Stimulated activated memory B cell treated with anti-CD40 and anti-IgM and Interleukin-4, amounts not matched to agents 10 μg/mL and 1 μg/mL and 100 μg/mL, for 72 hours (primary cell): ENCODE data around the gene MAGEA12.
"Not testable (repeated sequence)": the region's sequence is repeated elsewhere in the genome, so short reads cannot be mapped to it uniquely, and the experiment has no call there.

Source experiments
- ATAC-seq: fragments of 150-1000 bp; cut with Tn5 transposase; 2 replicates; pipeline ENCODE4 v1.10.0; 2021
- H3K27ac Mint-ChIP-seq: one replicate; pipeline ENCODE4 v1.8.0; 2022; ENCODE audit warnings: mild to moderate bottlenecking, mixed read lengths
- H3K27me3 Mint-ChIP-seq: one replicate; pipeline ENCODE4 v1.8.0; 2022; ENCODE audit warnings: mixed read lengths
- H3K36me3 Mint-ChIP-seq: one replicate; pipeline ENCODE4 v1.8.0; 2022; ENCODE audit warnings: mixed read lengths
- H3K4me1 Mint-ChIP-seq: one replicate; pipeline ENCODE4 v1.8.0; 2022; ENCODE audit warnings: mixed read lengths
- H3K4me3 Mint-ChIP-seq: one replicate; pipeline ENCODE4 v1.8.0; 2022; ENCODE audit warnings: mild to moderate bottlenecking, moderate library complexity, mixed read lengths
- H3K9me3 Mint-ChIP-seq: one replicate; pipeline ENCODE4 v1.8.0; 2022; ENCODE audit warnings: mixed read lengths

Gene MAGEA12

GRCh38 chrX:152733261-152733975 is at the start of gene MAGEA12, which contains the start of gene CSAG1:
TSS of gene MAGEA12 (plus strand) at chrX:152733757. CDS start at chrX:152736162, 2,405 bp downstream.
TSS of gene CSAG1 (minus strand) at chrX:152733721. CDS start at chrX:152732460, 1,261 bp downstream.
- H3K4me1 Mint-ChIP-seq: no peaks in the 10 kb centered on the region
- H3K36me3 Mint-ChIP-seq: no peaks in the 10 kb centered on the region
- no peaks in the 10 kb centered on the region for H3K9me3 Mint-ChIP-seq
- no peaks in the 10 kb centered on the region for H3K27me3 Mint-ChIP-seq
- H3K27ac Mint-ChIP-seq: no peak within 1 kb of the TSS
- no peak for ATAC-seq
- no peak within 1 kb of the TSS for H3K4me3 Mint-ChIP-seq

- not testable (repeated sequence) for H3K36me3 Mint-ChIP-seq, H3K27me3 Mint-ChIP-seq, H3K27ac Mint-ChIP-seq, ATAC-seq, H3K4me3 Mint-ChIP-seq, H3K9me3 Mint-ChIP-seq, H3K4me1 Mint-ChIP-seq
Observed at GRCh38 chrX:152697952-152698931, 35.3 kb upstream of the MAGEA12 start, which contains the start of gene MAGEA3. TSS of gene MAGEA3 (plus strand) at chrX:152698794. CDS start at chrX:152700833, 2,039 bp downstream.

GRCh38 chrX:152700390-152700789 is 33.2 kb upstream of the MAGEA12 start:
- not testable (repeated sequence) for H3K36me3 Mint-ChIP-seq, ATAC-seq, H3K27me3 Mint-ChIP-seq, H3K9me3 Mint-ChIP-seq, H3K27ac Mint-ChIP-seq, H3K4me3 Mint-ChIP-seq, H3K4me1 Mint-ChIP-seq

- not testable (repeated sequence) for H3K4me1 Mint-ChIP-seq, H3K27ac Mint-ChIP-seq, H3K36me3 Mint-ChIP-seq, H3K4me3 Mint-ChIP-seq, ATAC-seq, H3K9me3 Mint-ChIP-seq, H3K27me3 Mint-ChIP-seq
Observed at GRCh38 chrX:152706500-152706899, 27.1 kb upstream of the MAGEA12 start.

- H3K4me1 Mint-ChIP-seq, H3K27me3 Mint-ChIP-seq, H3K36me3 Mint-ChIP-seq, ATAC-seq, H3K27ac Mint-ChIP-seq, H3K4me3 Mint-ChIP-seq, H3K9me3 Mint-ChIP-seq: not testable (repeated sequence)
Observed at GRCh38 chrX:152709173-152709572, 24.4 kb upstream of the MAGEA12 start, which contains the start of gene CSAG2. TSS of gene CSAG2 (minus strand) at chrX:152709273. CDS start at chrX:152709112, 161 bp downstream.

GRCh38 chrX:152713195-152713594 is 20.4 kb upstream of the MAGEA12 start:
- H3K27me3 Mint-ChIP-seq, ATAC-seq, H3K4me1 Mint-ChIP-seq, H3K4me3 Mint-ChIP-seq, H3K9me3 Mint-ChIP-seq, H3K27ac Mint-ChIP-seq, H3K36me3 Mint-ChIP-seq: not testable (repeated sequence)

- H3K36me3 Mint-ChIP-seq: not testable (repeated sequence)
Observed at GRCh38 chrX:152713815-152714787, 19.5 kb upstream of the MAGEA12 start, which contains the start of gene MAGEA2B. TSS of gene MAGEA2B (plus strand) at chrX:152714628. CDS start at chrX:152717107, 2,479 bp downstream.

GRCh38 chrX:152725409-152725808 is 8.1 kb upstream of the MAGEA12 start:
- no peaks in the 10 kb centered on the region for H3K27me3 Mint-ChIP-seq
- H3K27ac Mint-ChIP-seq: no peak overlapping the region
- ATAC-seq: no peak
- no peaks in the 10 kb centered on the region for H3K4me1 Mint-ChIP-seq
- no peak overlapping the region for H3K4me3 Mint-ChIP-seq
- H3K9me3 Mint-ChIP-seq: no peaks in the 10 kb centered on the region
- H3K36me3 Mint-ChIP-seq: no peaks in the 10 kb centered on the region

More at GRCh38 chrX:152713815-152714787, 19.5 kb upstream of the MAGEA12 start, which contains the start of gene MAGEA2B:
- H3K27me3 Mint-ChIP-seq, H3K9me3 Mint-ChIP-seq, ATAC-seq, H3K4me3 Mint-ChIP-seq, H3K4me1 Mint-ChIP-seq, H3K27ac Mint-ChIP-seq: not testable (repeated sequence)

GRCh38 chrX:152734143-152734858 is 744 bp downstream of the MAGEA12 start:
- H3K4me1 Mint-ChIP-seq, H3K27me3 Mint-ChIP-seq, H3K9me3 Mint-ChIP-seq, H3K4me3 Mint-ChIP-seq, H3K27ac Mint-ChIP-seq, H3K36me3 Mint-ChIP-seq, ATAC-seq: not testable (repeated sequence)

- no peak overlapping the region for H3K27ac Mint-ChIP-seq
- no peaks in the 10 kb centered on the region for H3K27me3 Mint-ChIP-seq
- no peaks in the 10 kb centered on the region for H3K36me3 Mint-ChIP-seq
- no peak for ATAC-seq
- H3K4me1 Mint-ChIP-seq: no peaks in the 10 kb centered on the region
- no peaks in the 10 kb centered on the region for H3K9me3 Mint-ChIP-seq
- no peak overlapping the region for H3K4me3 Mint-ChIP-seq
Observed at GRCh38 chrX:152735101-152735500, 1.5 kb downstream of the MAGEA12 start.

- Mint-ChIP-seq H3K36me3 (no peaks in the 10 kb centered on the region), H3K27ac (no peak overlapping the region), H3K4me3 (no peak overlapping the region), H3K27me3 (no peaks in the 10 kb centered on the region), H3K9me3 (no peaks in the 10 kb centered on the region), H3K4me1 (no peaks in the 10 kb centered on the region)
- ATAC-seq: no peak
Observed at GRCh38 chrX:152735860-152736511, 2.4 kb downstream of the MAGEA12 start.

- not testable (repeated sequence) for H3K4me3 Mint-ChIP-seq, H3K4me1 Mint-ChIP-seq, H3K27me3 Mint-ChIP-seq, H3K27ac Mint-ChIP-seq, H3K36me3 Mint-ChIP-seq, ATAC-seq, H3K9me3 Mint-ChIP-seq
Observed at GRCh38 chrX:152736528-152736927, 3.0 kb downstream of the MAGEA12 start.

- Mint-ChIP-seq H3K27ac (no peak overlapping the region), H3K4me1 (no peaks in the 10 kb centered on the region), H3K4me3 (no peak overlapping the region), H3K9me3 (no peaks in the 10 kb centered on the region), H3K36me3 (no peaks in the 10 kb centered on the region), H3K27me3 (no peaks in the 10 kb centered on the region)
- no peak for ATAC-seq
Observed at GRCh38 chrX:152738560-152738959, 5.0 kb downstream of the MAGEA12 start.
